EH (cell line): ENCODE data around the gene TMEM132D.

Source experiments
- DNase-seq: peaks from one replicate; pipeline ENCODE4 v3.0.0-alpha.2; 2015; ENCODE audit warnings: low read depth

The TMEM132D gene

GRCh38 chr12:129825316-129825715 is 78.5 kb downstream of the TMEM132D start:
- DNase-seq, result no peak

- DNase-seq, result no peak
Observed at GRCh38 chr12:129821964-129822363, 81.9 kb downstream of the TMEM132D start.

GRCh38 chr12:129819391-129819790 is 84.4 kb downstream of the TMEM132D start:
- no peak for DNase-seq

GRCh38 chr12:129815846-129816245 is 88.0 kb downstream of the TMEM132D start:
- no peak for DNase-seq

GRCh38 chr12:129811963-129812362 is 91.9 kb downstream of the TMEM132D start:
- DNase-seq, result no peak

GRCh38 chr12:129807136-129807535 is 96.7 kb downstream of the TMEM132D start:
- DNase-seq, result no peak

- no peak for DNase-seq
Observed at GRCh38 chr12:129791396-129791795, 112.4 kb downstream of the TMEM132D start.

GRCh38 chr12:129790930-129791329 is 112.9 kb downstream of the TMEM132D start:
- DNase-seq, result no peak

GRCh38 chr12:129790331-129790730 is 113.5 kb downstream of the TMEM132D start:
- no peak for DNase-seq

- DNase-seq, result no peak
Observed at GRCh38 chr12:129789921-129790320, 113.9 kb downstream of the TMEM132D start.

GRCh38 chr12:129788506-129789084 is 115.2 kb downstream of the TMEM132D start:
- DNase-seq, result no peak

GRCh38 chr12:129779989-129780388 is 123.8 kb downstream of the TMEM132D start:
- no peak for DNase-seq

- DNase-seq, result no peak
Observed at GRCh38 chr12:129779033-129779432, 124.8 kb downstream of the TMEM132D start.

GRCh38 chr12:129776977-129777667 is 126.7 kb downstream of the TMEM132D start:
- no peak for DNase-seq

- no peak for DNase-seq
Observed at GRCh38 chr12:129772501-129773493, 131.0 kb downstream of the TMEM132D start.

GRCh38 chr12:129771238-129771637 is 132.6 kb downstream of the TMEM132D start:
- DNase-seq, result no peak

GRCh38 chr12:129765719-129766118 is 138.1 kb downstream of the TMEM132D start:
- no peak for DNase-seq

GRCh38 chr12:129762436-129762835 is 141.4 kb downstream of the TMEM132D start:
- no peak for DNase-seq

GRCh38 chr12:129753586-129753985 is 150.2 kb downstream of the TMEM132D start:
- DNase-seq, result peak; percentile 0

GRCh38 chr12:129750421-129750820 is 153.4 kb downstream of the TMEM132D start:
- no peak for DNase-seq

GRCh38 chr12:129746318-129746717 is 157.5 kb downstream of the TMEM132D start:
- DNase-seq, result no peak

- DNase-seq, result no peak
Observed at GRCh38 chr12:129729170-129729569, 174.7 kb downstream of the TMEM132D start.

GRCh38 chr12:129727100-129727499 is 176.7 kb downstream of the TMEM132D start:
- DNase-seq, result no peak
